Hepatocyte (in vitro differentiated cells): ENCODE results near the gene SLC16A1. TPM values are rescaled to one million over a fixed set of nuclear protein-coding genes. Genes with fewer than 3 reads are reported as not detected.

ENCODE experiments used
- DNase-seq: peaks from one replicate; pipeline ENCODE4 v3.0.0-alpha.2; 2016; ENCODE audit warnings: low spot score
- H2AFZ ChIP-seq: fragments of 200-600 bp; sonication (generic); 2 replicates; pipeline ENCODE4 v1.6.0; 2016; ENCODE audit warnings: antibody characterized with exemption, mild to moderate bottlenecking
- H3K27ac ChIP-seq: fragments of 200-600 bp; sonication (generic); 2 replicates; pipeline ENCODE4 v1.5.1; 2016; ENCODE audit warnings: mild to moderate bottlenecking
- H3K27me3 ChIP-seq: fragments of 200-600 bp; sonication (generic); 2 replicates; pipeline ENCODE4 v1.6.1; 2016
- H3K36me3 ChIP-seq: fragments of 200-600 bp; sonication (generic); replicated peaks from 2 replicates; pipeline ENCODE4 v1.5.1; 2016; ENCODE audit warnings: low read depth; ENCODE audit not compliant: insufficient read depth
- H3K4me1 ChIP-seq: fragments of 200-600 bp; sonication (generic); 2 replicates; pipeline ENCODE4 v1.5.1; 2016; ENCODE audit warnings: mild to moderate bottlenecking, moderate library complexity; ENCODE audit not compliant: insufficient read depth
- H3K4me2 ChIP-seq: fragments of 200-600 bp; sonication (generic); 2 replicates; pipeline ENCODE4 v1.6.0; 2016
- H3K4me3 ChIP-seq: fragments of 200-600 bp; sonication (generic); 2 replicates; pipeline ENCODE4 v1.5.1; 2016; ENCODE audit warnings: mild to moderate bottlenecking
- H3K79me2 ChIP-seq: fragments of 200-600 bp; sonication (generic); 2 replicates; pipeline ENCODE4 v1.6.0; 2017; ENCODE audit warnings: mild to moderate bottlenecking
- H3K9me2 ChIP-seq: fragments of 200-600 bp; sonication (generic); replicated peaks from 2 replicates; pipeline ENCODE4 v1.6.0; 2017; ENCODE audit warnings: mild to moderate bottlenecking; ENCODE audit not compliant: insufficient read depth
- H3K9me3 ChIP-seq: fragments of 200-600 bp; sonication (generic); 2 replicates; pipeline ENCODE4 v1.5.1; 2016; ENCODE audit warnings: low read depth, mild to moderate bottlenecking
- H4K20me1 ChIP-seq: fragments of 200-600 bp; sonication (generic); 2 replicates; pipeline ENCODE4 v1.6.0; 2016; ENCODE audit warnings: mild to moderate bottlenecking; ENCODE audit not compliant: insufficient read depth, poor library complexity, severe bottlenecking
- EZH2 ChIP-seq: fragments of 200-600 bp; sonication (generic); IDR thresholded peaks from 2 replicates; pipeline ENCODE4 v1.6.1; 2016; ENCODE audit warnings: antibody characterized with exemption, mild to moderate bottlenecking, borderline replicate concordance
- EZH2phosphoT487 ChIP-seq: fragments of 200-600 bp; sonication (generic); IDR thresholded peaks from one replicate; pipeline ENCODE4 v1.6.1; 2018; ENCODE audit warnings: antibody characterized with exemption, mild to moderate bottlenecking, low read depth, moderate library complexity; ENCODE audit not compliant: unreplicated experiment, severe bottlenecking
- WGBS: methylation state at CpG from one replicate; pipeline ENCODE4 v1.1.6; 2016; ENCODE audit warnings: low lambda C conversion rate; ENCODE audit errors: missing lambda C conversion rate; 5-methylcytosine and 5-hydroxymethylcytosine counted together
- polyA plus RNA-seq: library from polyadenylated mRNA; unstranded; fragments of >200 nt; fragmentation: Nextera tagmentation; extraction: Ambion mirVana; gene quantifications from 2 replicates; pipeline ENCODE4 v1.2.1, GENCODE V29; 2016
- total RNA-seq: library from RNA; depleted of rRNA; stranded (reverse); fragments of >200 nt; gene quantifications from 2 replicates; pipeline ENCODE4 v1.2.3, GENCODE V29; 2014
- TF ChIP-seq, protein P1 (sequence below): fragments of 200-600 bp; sonication (generic); IDR thresholded peaks from 2 replicates; pipeline ENCODE4 v1.5.1; 2016; ENCODE audit warnings: antibody characterized with exemption, mild to moderate bottlenecking; ENCODE audit not compliant: poor library complexity

Gene SLC16A1
- total and polyA plus RNA-seq, 2 experiments from 2014 or later: 43.7 to 55.1 TPM

DNA sequence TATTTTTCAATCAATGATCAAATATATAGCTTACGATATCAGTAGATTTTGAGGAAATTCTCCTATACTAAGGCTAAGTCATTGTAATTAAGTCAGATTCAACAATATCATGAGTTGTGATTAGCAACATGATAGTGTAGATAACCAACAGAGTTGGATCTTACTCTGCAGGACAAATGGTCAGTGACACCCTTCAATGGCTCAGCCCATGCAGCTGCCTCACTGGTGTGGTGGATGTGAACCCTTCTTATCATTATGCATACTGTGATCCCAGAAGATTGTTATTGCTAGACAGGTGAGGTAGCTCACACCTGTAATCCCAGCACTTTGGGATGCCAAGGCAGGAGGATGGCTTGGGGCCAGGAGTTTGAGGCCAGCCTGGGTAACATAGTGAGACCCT, 5.6 kb downstream of the SLC16A1 start:
- Histone ChIP-seq H3K9me3 (no peaks in the 10 kb centered on the region), H3K79me2 (peaks cover 95% of the 10 kb centered on the region), H3K4me3 (no peak overlapping the region), H3K4me1 (peaks cover 11% of the 10 kb centered on the region), H4K20me1 (no peaks in the 10 kb centered on the region), H3K9me2 (no peaks in the 10 kb centered on the region), H3K27ac (no peak overlapping the region), H3K4me2 (no peak overlapping the region), H3K36me3 (no peaks in the 10 kb centered on the region), H2AFZ (no peak overlapping the region), H3K27me3 (no peaks in the 10 kb centered on the region)
- no peak for DNase-seq
- TF ChIP-seq, protein P1, sequence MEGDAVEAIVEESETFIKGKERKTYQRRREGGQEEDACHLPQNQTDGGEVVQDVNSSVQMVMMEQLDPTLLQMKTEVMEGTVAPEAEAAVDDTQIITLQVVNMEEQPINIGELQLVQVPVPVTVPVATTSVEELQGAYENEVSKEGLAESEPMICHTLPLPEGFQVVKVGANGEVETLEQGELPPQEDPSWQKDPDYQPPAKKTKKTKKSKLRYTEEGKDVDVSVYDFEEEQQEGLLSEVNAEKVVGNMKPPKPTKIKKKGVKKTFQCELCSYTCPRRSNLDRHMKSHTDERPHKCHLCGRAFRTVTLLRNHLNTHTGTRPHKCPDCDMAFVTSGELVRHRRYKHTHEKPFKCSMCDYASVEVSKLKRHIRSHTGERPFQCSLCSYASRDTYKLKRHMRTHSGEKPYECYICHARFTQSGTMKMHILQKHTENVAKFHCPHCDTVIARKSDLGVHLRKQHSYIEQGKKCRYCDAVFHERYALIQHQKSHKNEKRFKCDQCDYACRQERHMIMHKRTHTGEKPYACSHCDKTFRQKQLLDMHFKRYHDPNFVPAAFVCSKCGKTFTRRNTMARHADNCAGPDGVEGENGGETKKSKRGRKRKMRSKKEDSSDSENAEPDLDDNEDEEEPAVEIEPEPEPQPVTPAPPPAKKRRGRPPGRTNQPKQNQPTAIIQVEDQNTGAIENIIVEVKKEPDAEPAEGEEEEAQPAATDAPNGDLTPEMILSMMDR: no peak
- no peak for TF ChIP-seq EZH2phosphoT487
- 100% methylated on average over 1 of the region's 1 CpG for WGBS

DNA sequence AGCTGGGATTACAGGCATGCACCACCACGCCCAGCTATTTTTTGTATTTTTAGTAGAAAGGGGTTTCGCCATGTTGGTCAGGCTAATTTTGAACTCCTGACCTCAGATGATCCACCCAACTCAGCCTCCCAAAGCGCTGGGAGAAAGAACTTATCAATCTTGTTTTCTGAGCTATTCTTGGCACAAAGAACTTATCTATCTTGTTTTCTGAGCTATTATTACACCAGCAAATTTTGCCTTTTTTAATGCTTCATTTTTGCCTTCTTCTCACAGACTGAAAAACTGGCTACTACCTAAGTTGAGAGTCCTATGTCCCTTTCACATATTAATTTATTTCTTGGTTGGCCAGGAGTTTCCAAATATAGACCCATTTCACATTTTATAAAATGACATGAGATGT, 9.3 kb downstream of the SLC16A1 start:
- Histone ChIP-seq H3K9me2 (no peaks in the 10 kb centered on the region), H2AFZ (no peak overlapping the region), H3K9me3 (no peaks in the 10 kb centered on the region), H3K27ac (no peak overlapping the region), H3K4me1 (no peaks in the 10 kb centered on the region), H3K79me2 (peaks cover 96% of the 10 kb centered on the region), H3K27me3 (no peaks in the 10 kb centered on the region), H3K36me3 (no peaks in the 10 kb centered on the region), H3K4me3 (no peak overlapping the region), H3K4me2 (no peak overlapping the region), H4K20me1 (no peaks in the 10 kb centered on the region)
- WGBS: 92% methylated on average over 3 of the region's 3 CpGs
- no peak for DNase-seq
- TF ChIP-seq, protein P1: no peak
- TF ChIP-seq EZH2 (no peak), EZH2phosphoT487 (no peak)

DNA sequence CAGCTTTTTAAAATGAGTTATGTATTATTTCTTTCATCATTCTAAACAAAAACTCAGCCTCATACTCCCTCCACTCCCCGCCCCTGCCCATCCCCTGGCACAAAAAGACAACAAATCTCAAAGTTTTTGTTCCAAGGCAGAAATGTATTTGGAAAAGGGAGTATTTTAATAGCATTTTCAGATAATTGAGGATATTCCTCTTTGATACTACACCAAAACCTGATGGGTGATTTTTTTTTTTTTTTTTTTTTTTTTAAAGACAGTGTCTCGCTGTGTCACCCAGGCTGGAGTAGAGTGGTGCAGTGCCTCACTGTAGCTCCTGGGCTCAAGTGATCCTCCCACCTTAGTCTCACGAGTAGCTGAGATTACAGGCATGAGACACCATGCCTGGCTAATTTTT, 16.2 kb downstream of the SLC16A1 start:
- 71% methylated on average over 3 of the region's 3 CpGs for WGBS

More for the DNA sequence above, 16.2 kb downstream of the SLC16A1 start:
- Histone ChIP-seq H3K4me3 (no peak overlapping the region), H3K27me3 (no peaks in the 10 kb centered on the region), H3K4me1 (peaks cover 12% of the 10 kb centered on the region), H4K20me1 (no peaks in the 10 kb centered on the region), H3K9me3 (no peaks in the 10 kb centered on the region), H3K9me2 (no peaks in the 10 kb centered on the region), H3K27ac (no peak overlapping the region), H3K36me3 (no peaks in the 10 kb centered on the region), H3K4me2 (no peak overlapping the region), H3K79me2 (peaks cover 56% of the 10 kb centered on the region), H2AFZ (no peak overlapping the region)
- no peak for DNase-seq
- TF ChIP-seq EZH2 (no peak), EZH2phosphoT487 (no peak)
- TF ChIP-seq, protein P1: no peak
